Caco-2 (cell line): Measurements from ENCODE around the gene ADIPOR2. TPM values are rescaled to one million over a fixed set of nuclear protein-coding genes. Genes with fewer than 3 reads are reported as not detected.

Experiments used
- BruUV-seq: library from RNA; stranded (reverse); fragments of 400-500 nt; replicated peaks from 2 replicates; lab custom pipeline; 2021; lab: Mats Ljungman, UMichigan
- CTCF ChIA-PET: fragments of 300-600 bp; sonication (Branson Sonifier 250); formaldehyde crosslinking; loops from one replicate; lab custom pipeline; 2022; ENCODE audit warnings: antibody characterized with exemption; lab: Charles Lee
- POLR2A ChIA-PET: fragments of 300-600 bp; sonication (Branson Sonifier 250); formaldehyde crosslinking; loops from one replicate; lab custom pipeline; 2022; ENCODE audit warnings: antibody characterized with exemption; lab: Charles Lee
- DNase-seq, 2 experiments: peaks; one replicate each; pipeline versions ENCODE4 v3.0.0 to v3.0.0-alpha.2; 2020 to 2022
- H3K27me3 ChIP-seq: replicated peaks from 2 replicates; pipeline ENCODE4 v1.6.0; 2011; ENCODE audit warnings: low read length; ENCODE audit not compliant: control insufficient read depth, insufficient read depth
- H3K36me3 ChIP-seq: 2 replicates; pipeline ENCODE4 v1.5.1; 2011; ENCODE audit warnings: low read length; ENCODE audit not compliant: control insufficient read depth, insufficient read depth
- H3K4me1 ChIP-seq: fragments of 250-450 bp; sonication (Bioruptor Pico); 2 replicates; pipeline ENCODE4 v1.5.1; 2020; ENCODE audit warnings: mild to moderate bottlenecking
- H3K4me3 ChIP-seq: 2 replicates; pipeline ENCODE4 v1.5.1; 2011; ENCODE audit warnings: low read depth, mild to moderate bottlenecking, control low read depth, low read length
- H3K9me3 ChIP-seq: fragments of 250-450 bp; sonication (Bioruptor Pico); 2 replicates; pipeline ENCODE4 v1.5.1; 2020; ENCODE audit warnings: mild to moderate bottlenecking, moderate library complexity
- H3K27ac Mint-ChIP-seq: one replicate; pipeline ENCODE4 v1.8.0; 2022; ENCODE audit warnings: mixed read lengths; ENCODE audit not compliant: unreplicated experiment
- H3K27me3 Mint-ChIP-seq: one replicate; pipeline ENCODE4 v1.8.0; 2022; ENCODE audit warnings: mixed read lengths; ENCODE audit not compliant: insufficient read depth, unreplicated experiment
- H3K36me3 Mint-ChIP-seq: one replicate; pipeline ENCODE4 v1.8.0; 2022; ENCODE audit warnings: mild to moderate bottlenecking, mixed read lengths; ENCODE audit not compliant: insufficient read depth, unreplicated experiment
- H3K4me1 Mint-ChIP-seq: one replicate; pipeline ENCODE4 v1.8.0; 2022; ENCODE audit warnings: low read depth, mixed read lengths; ENCODE audit not compliant: unreplicated experiment
- H3K4me3 Mint-ChIP-seq: one replicate; pipeline ENCODE4 v1.8.0; 2022; ENCODE audit warnings: mild to moderate bottlenecking, moderate library complexity, mixed read lengths; ENCODE audit not compliant: unreplicated experiment
- H3K9me3 Mint-ChIP-seq: one replicate; pipeline ENCODE4 v1.8.0; 2022; ENCODE audit warnings: mixed read lengths; ENCODE audit not compliant: unreplicated experiment
- intact Hi-C: fragments of 100-400 bp; cut with micrococcal nuclease; formaldehyde crosslinking; loops from one replicate; pipeline ENCODE4 v1.10.0; 2022; ENCODE audit not compliant: unreplicated experiment
- total RNA-seq: library from RNA; stranded (reverse); gene quantifications from 2 replicates; pipeline ENCODE4 v1.2.3, GENCODE V29; 2022
- TF ChIP-seq, protein P1 (sequence below), 2 experiments: fragments of 200-600 bp in 1 of 2; IDR thresholded peaks; 1 replicate in 1 of 2; 2 replicates in 1 of 2; pipeline versions ENCODE4 v1.5.1 to v1.8.0; 2011 to 2022; ENCODE audit warnings: antibody characterized with exemption in 1 of 2, control low read depth in 1 of 2, inconsistent platforms in 1 of 2, low read depth in 1 of 2, low read length in 1 of 2, mild to moderate bottlenecking in 1 of 2, moderate library complexity in 1 of 2; ENCODE audit not compliant: insufficient read depth in 1 of 2, severe bottlenecking in 1 of 2, unreplicated experiment in 1 of 2

Gene ADIPOR2
- total RNA-seq, 1 experiment from 2014 or later = 119 TPM

DNA sequence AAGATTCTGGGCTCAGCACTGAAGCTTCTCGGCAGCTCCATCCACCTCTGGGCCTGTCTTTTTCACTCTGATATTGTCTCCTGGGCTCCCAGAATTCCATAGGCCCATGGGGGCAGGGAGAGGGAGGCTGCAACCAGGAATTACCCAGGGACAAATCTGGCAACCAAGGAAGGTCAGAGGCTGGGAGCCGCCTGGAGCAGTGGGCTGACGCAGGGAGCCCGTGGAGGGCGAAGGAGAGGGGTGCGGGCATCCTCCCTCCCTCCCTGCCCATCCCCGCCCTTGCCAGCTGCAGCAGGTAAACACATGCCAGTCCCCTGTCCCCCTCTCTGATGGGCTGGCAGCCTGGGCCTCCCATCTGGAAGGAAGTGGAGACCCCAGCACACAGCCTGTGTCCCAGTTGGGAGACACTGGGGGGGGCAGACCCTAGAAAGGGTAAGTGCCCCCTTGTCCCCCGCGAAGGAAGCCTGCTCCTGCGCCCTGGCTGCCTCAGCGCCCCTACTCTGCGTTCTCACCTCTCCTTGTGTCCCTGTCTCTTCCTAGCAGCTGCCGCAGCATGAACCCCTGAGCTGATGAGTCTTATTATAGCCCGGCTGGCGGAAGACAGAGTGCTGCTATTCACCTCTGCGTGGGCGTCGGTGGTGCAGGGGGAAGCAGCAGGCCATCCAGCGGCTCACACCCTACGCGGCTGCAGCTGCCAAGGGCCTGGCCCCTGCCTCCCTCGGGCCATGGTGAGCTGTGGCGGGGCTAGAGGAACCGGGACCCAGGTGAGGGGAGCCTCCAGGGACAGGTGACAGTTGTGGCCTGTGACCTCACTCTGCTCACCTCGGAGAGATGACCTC is 136.2 kb downstream of the ADIPOR2 start:
- POLR2A ChIA-PET = no interaction called here
- H3K4me1 Mint-ChIP-seq = peaks cover 8% of the 10 kb centered on the region

DNA sequence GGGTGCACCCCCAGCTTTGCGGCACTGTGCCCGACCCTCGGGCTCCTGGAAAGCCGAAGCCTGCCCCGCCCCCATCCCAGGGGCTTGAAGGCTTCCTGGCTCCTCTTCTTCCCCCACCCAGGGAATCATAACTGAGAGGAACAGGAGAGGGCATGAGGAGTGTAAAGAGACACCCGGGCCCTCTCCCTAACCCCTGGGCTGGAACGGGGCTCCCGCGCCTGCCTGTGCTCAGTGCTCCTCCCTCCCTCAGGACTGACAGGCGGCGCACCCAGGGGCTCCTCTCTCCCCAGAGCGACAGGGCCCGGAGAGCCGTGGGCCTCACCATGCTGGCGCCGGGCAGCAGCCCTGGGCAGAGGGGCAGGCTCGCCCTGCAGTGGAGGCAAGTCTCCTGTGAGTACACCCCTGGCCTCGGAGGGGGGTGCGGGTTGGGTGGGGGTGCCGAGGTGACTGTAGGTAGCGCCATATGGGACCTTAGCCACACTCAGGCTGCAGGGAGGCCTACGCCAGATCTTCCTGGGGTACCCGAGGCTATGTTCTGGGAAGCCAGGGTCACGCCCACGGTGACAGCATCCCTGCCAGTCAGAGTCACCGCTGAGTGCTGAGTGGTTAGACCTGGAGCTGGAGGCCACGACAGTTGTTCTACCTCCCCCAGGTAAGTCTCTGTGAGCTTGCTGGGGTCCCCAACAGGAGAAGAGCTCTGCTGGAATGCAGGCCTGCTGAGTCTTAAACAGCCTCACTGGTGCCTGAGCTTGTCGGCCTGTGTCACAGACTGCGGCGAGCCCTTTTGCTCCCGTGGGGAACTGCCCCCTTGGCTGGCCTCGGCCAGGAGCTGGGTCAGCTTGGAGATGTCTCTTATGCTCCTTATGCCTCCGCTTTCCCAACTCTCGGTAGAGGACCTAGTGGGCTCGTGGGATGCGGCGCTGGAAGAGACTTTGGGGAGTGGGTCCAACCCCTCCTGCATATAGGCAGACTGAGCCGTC is 137.2 kb downstream of the ADIPOR2 start:
- no peak overlapping the region for H3K4me3 Mint-ChIP-seq
- H3K36me3 ChIP-seq = no peaks in the 10 kb centered on the region
- H3K9me3 ChIP-seq = no peaks in the 10 kb centered on the region
- peaks cover 8% of the 10 kb centered on the region for H3K4me1 Mint-ChIP-seq
- TF ChIP-seq, protein P1, sequence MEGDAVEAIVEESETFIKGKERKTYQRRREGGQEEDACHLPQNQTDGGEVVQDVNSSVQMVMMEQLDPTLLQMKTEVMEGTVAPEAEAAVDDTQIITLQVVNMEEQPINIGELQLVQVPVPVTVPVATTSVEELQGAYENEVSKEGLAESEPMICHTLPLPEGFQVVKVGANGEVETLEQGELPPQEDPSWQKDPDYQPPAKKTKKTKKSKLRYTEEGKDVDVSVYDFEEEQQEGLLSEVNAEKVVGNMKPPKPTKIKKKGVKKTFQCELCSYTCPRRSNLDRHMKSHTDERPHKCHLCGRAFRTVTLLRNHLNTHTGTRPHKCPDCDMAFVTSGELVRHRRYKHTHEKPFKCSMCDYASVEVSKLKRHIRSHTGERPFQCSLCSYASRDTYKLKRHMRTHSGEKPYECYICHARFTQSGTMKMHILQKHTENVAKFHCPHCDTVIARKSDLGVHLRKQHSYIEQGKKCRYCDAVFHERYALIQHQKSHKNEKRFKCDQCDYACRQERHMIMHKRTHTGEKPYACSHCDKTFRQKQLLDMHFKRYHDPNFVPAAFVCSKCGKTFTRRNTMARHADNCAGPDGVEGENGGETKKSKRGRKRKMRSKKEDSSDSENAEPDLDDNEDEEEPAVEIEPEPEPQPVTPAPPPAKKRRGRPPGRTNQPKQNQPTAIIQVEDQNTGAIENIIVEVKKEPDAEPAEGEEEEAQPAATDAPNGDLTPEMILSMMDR (IDR thresholded peaks at IDR 0.05; ENCODE audit: insufficient read depth in 1 of 2, low read depth in 1 of 2, low read length in 1 of 2, severe bottlenecking in 1 of 2, unreplicated experiment in 1 of 2) = no peak
- H3K36me3 Mint-ChIP-seq = peaks cover 8% of the 10 kb centered on the region
- no TSS peak for BruUV-seq
- H3K9me3 Mint-ChIP-seq = no peaks in the 10 kb centered on the region
- H3K27ac Mint-ChIP-seq = no peak overlapping the region
- intact Hi-C loops = no loop called here
- POLR2A ChIA-PET = no interaction called here
- peaks cover 17% of the 10 kb centered on the region for H3K27me3 Mint-ChIP-seq
- DNase-seq = no peak
- H3K4me1 ChIP-seq = peaks cover 6% of the 10 kb centered on the region
- CTCF ChIA-PET = interaction anchor here (0.6 to 1.0 kb wide), 2 partner anchors 112 kb away, joined by 3 to 4 read pairs; no protein-coding TSS in a partner anchor
- no peaks in the 10 kb centered on the region for H3K27me3 ChIP-seq
- H3K4me3 ChIP-seq = no peak overlapping the region

More for the DNA sequence above, 136.2 kb downstream of the ADIPOR2 start:
- Mint-ChIP-seq H3K9me3 (no peaks in the 10 kb centered on the region), H3K36me3 (peaks cover 8% of the 10 kb centered on the region), H3K27me3 (peaks cover 16% of the 10 kb centered on the region), H3K4me3 (no peak overlapping the region), H3K27ac (no peak overlapping the region)
- H3K9me3 ChIP-seq = no peaks in the 10 kb centered on the region
- no peak for DNase-seq
- BruUV-seq = no TSS peak
- CTCF ChIA-PET = interaction anchor here (0.6 kb wide), 1 partner anchor 113 kb away, joined by 3 read pairs; no protein-coding TSS in a partner anchor
- no peak overlapping the region for H3K4me3 ChIP-seq
- no peaks in the 10 kb centered on the region for H3K36me3 ChIP-seq
- H3K4me1 ChIP-seq = peaks cover 6% of the 10 kb centered on the region
- TF ChIP-seq, protein P1 (IDR thresholded peaks at IDR 0.05; ENCODE audit: insufficient read depth in 1 of 2, low read depth in 1 of 2, low read length in 1 of 2, severe bottlenecking in 1 of 2, unreplicated experiment in 1 of 2) = no peak
- intact Hi-C loops = no loop called here
- no peaks in the 10 kb centered on the region for H3K27me3 ChIP-seq

DNA sequence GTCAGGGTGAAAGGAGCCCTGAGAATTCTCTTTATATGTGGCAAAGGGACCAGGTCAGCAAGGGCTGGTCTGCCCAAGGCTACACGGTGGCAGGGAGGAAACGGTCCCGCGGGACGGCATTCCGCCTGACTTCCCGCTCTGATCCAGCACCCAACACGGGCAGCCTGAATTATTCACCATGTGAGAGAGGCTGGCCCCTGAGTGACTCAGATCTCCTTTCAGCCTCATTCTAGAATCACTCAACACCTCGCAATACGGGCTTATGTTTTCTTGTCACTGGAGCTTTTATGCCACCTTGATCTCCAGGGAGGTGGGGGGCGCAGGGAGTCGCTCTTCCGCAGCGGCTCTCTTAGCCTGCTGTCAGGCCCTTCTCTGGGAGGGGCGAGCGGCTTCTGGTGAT is 138.0 kb downstream of the ADIPOR2 start:
- no peak overlapping the region for H3K27ac Mint-ChIP-seq
- POLR2A ChIA-PET = no interaction called here
- Histone ChIP-seq H3K9me3 (no peaks in the 10 kb centered on the region), H3K4me3 (no peak overlapping the region), H3K27me3 (no peaks in the 10 kb centered on the region; the same call in none of the 2 replicates), H3K36me3 (no peaks in the 10 kb centered on the region), H3K4me1 (peaks cover 6% of the 10 kb centered on the region)
- H3K9me3 Mint-ChIP-seq = no peaks in the 10 kb centered on the region
- BruUV-seq = no TSS peak
- no peak overlapping the region for H3K4me3 Mint-ChIP-seq
- peaks cover 21% of the 10 kb centered on the region for H3K27me3 Mint-ChIP-seq
- intact Hi-C loops = no loop called here
- CTCF ChIA-PET = interaction anchor here (0.6 to 1.0 kb wide), 2 partner anchors 111 to 903 kb away, joined by 3 to 4 read pairs; no protein-coding TSS in a partner anchor
- TF ChIP-seq, protein P1 (IDR thresholded peaks at IDR 0.05; ENCODE audit: insufficient read depth in 1 of 2, low read depth in 1 of 2, low read length in 1 of 2, severe bottlenecking in 1 of 2, unreplicated experiment in 1 of 2) = no peak
- no peak for DNase-seq
- H3K4me1 Mint-ChIP-seq = peaks cover 8% of the 10 kb centered on the region
- H3K36me3 Mint-ChIP-seq = peaks cover 8% of the 10 kb centered on the region
